Testis (tissue), 2 donors: ENCODE results near the gene PIK3AP1.

Experiments used
- POLR2A ChIP-seq: fragments of 450-650 bp; IDR thresholded peaks from one replicate; pipeline ENCODE4 v1.6.1; 2017; ENCODE audit warnings: antibody characterized with exemption, mild to moderate bottlenecking, moderate library complexity
- TF ChIP-seq, protein P1 (sequence below), 3 experiments: fragments of 450-650 bp in 2 of 3; fragments of 200-600 bp in 1 of 3; sonication (generic) in 1 of 3; IDR thresholded peaks; one replicate each; pipeline ENCODE4 v1.5.1; 2016 to 2019; ENCODE audit warnings: antibody characterized with exemption in 3 of 3, mild to moderate bottlenecking in 2 of 3, moderate library complexity in 1 of 3

GRCh38 chr10:96638120-96638519 lies 82.2 kb downstream of the PIK3AP1 start:
- TF ChIP-seq, protein P1, sequence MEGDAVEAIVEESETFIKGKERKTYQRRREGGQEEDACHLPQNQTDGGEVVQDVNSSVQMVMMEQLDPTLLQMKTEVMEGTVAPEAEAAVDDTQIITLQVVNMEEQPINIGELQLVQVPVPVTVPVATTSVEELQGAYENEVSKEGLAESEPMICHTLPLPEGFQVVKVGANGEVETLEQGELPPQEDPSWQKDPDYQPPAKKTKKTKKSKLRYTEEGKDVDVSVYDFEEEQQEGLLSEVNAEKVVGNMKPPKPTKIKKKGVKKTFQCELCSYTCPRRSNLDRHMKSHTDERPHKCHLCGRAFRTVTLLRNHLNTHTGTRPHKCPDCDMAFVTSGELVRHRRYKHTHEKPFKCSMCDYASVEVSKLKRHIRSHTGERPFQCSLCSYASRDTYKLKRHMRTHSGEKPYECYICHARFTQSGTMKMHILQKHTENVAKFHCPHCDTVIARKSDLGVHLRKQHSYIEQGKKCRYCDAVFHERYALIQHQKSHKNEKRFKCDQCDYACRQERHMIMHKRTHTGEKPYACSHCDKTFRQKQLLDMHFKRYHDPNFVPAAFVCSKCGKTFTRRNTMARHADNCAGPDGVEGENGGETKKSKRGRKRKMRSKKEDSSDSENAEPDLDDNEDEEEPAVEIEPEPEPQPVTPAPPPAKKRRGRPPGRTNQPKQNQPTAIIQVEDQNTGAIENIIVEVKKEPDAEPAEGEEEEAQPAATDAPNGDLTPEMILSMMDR (IDR thresholded peaks at IDR 0.05) = no peak
- TF ChIP-seq POLR2A = no peak
